Inflammatory macrophage treated with lipopolysaccharide for 1 hour (primary cell): ENCODE measurements around the gene RFESD.
A peak's percentile ranks its signal among the peaks of the same experiment; 100 is the strongest.

ENCODE experiments used
- DNase-seq, 2 donors: peaks; one replicate each; pipeline ENCODE4 v3.0.0-alpha.2; 2020 to 2022

Gene RFESD

GRCh38 chr5:95646569-95647431 is at the start of gene RFESD:
Gene RFESD, plus strand, starts transcription at chr5:95646777. Its CDS starts 5,495 bp downstream, at chr5:95652272.
- peak; percentile 95 to 98 for DNase-seq

GRCh38 chr5:95599252-95599651 is 47.3 kb upstream of the RFESD start:
- DNase-seq = no peak

GRCh38 chr5:95600557-95600956 is 46.0 kb upstream of the RFESD start:
- DNase-seq = no peak

GRCh38 chr5:95605786-95606185 is 40.8 kb upstream of the RFESD start:
- DNase-seq = no peak

- no peak for DNase-seq
Observed at GRCh38 chr5:95606419-95606818, 40.2 kb upstream of the RFESD start.

GRCh38 chr5:95609711-95610110 is 36.9 kb upstream of the RFESD start:
- no peak for DNase-seq

- DNase-seq = no peak
Observed at GRCh38 chr5:95610546-95610945, 36.0 kb upstream of the RFESD start.

- DNase-seq = no peak
Observed at GRCh38 chr5:95611396-95611795, 35.2 kb upstream of the RFESD start.

- no peak for DNase-seq
Observed at GRCh38 chr5:95613514-95613913, 33.1 kb upstream of the RFESD start.

GRCh38 chr5:95615164-95615467 is 31.5 kb upstream of the RFESD start:
- DNase-seq = no peak

GRCh38 chr5:95617057-95617456 is 29.5 kb upstream of the RFESD start:
- no peak for DNase-seq

- DNase-seq = no peak
Observed at GRCh38 chr5:95619096-95619495, 27.5 kb upstream of the RFESD start.

GRCh38 chr5:95619514-95620029 is 27.0 kb upstream of the RFESD start:
- no peak for DNase-seq

- DNase-seq = peak; percentile 43 to 63
Observed at GRCh38 chr5:95620030-95620869, 26.3 kb upstream of the RFESD start, which contains the start of gene GPR150. Gene GPR150, plus strand, starts transcription at chr5:95620087. Its CDS starts 189 bp downstream, at chr5:95620276.

- no peak for DNase-seq
Observed at GRCh38 chr5:95620870-95621838, 25.4 kb upstream of the RFESD start.

GRCh38 chr5:95621839-95622629 is 24.5 kb upstream of the RFESD start:
- no peak for DNase-seq

- DNase-seq = no peak
Observed at GRCh38 chr5:95623706-95624105, 22.9 kb upstream of the RFESD start.

GRCh38 chr5:95624368-95624767 is 22.2 kb upstream of the RFESD start:
- DNase-seq = no peak

GRCh38 chr5:95626701-95627100 is 19.9 kb upstream of the RFESD start:
- DNase-seq = no peak

- DNase-seq = no peak
Observed at GRCh38 chr5:95627971-95628810, 18.4 kb upstream of the RFESD start.

- DNase-seq = peak in 1 of 2 donors; percentile 32
Observed at GRCh38 chr5:95628933-95629332, 17.6 kb upstream of the RFESD start.
